Activated CD4-positive, alpha-beta T cell treated with anti-CD3 and anti-CD28 coated beads for 24 hours (primary cell): ENCODE results near the gene DNM3.
"Not testable (repeated sequence)": the region's sequence is repeated elsewhere in the genome, so short reads cannot be mapped to it uniquely, and the experiment has no call there.

Source experiments
- DNase-seq, 2 donors: peaks; one replicate each; pipeline ENCODE4 v3.0.0-alpha.2; 2020; ENCODE audit warnings: low read depth in 2 of 2

Gene DNM3

DNA sequence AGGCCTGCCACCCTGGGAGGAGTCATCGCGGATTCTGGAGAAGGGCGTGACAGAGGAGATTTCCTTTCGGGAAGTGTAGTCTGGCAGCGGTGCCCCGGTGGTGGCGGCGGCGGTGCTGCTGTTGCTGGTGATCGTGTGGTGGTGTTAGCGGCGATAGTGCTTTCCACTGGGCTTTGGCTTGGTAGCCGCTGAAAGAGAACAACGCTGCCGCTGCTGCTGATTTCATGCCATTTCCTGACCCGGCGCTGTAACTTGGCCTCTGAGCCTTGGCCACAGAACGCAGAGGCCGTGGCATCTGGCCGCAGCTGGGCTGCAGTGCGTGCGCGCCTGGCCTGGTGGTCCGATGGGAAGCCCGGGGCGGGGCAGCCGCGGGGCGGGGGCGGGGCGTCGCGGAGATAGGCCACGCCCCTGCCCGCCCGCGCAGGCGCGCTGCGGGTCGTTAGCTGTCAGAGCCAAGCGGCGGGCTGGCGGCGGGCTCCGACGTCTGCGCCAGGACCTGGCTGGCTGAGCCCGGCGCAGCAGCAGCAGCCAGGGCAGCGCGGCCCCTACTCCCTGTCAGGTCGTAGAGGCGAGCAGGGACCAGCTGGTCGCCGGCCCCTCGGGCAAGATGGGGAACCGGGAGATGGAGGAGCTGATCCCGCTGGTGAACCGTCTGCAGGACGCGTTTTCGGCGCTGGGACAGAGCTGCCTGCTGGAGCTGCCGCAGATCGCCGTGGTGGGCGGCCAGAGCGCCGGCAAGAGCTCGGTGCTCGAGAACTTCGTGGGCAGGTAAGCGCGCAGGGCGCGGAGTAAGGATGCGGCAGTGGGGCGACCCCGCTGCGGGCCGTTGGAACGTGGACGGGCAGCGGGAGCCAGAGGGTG, at the start of gene DNM3:
Gene DNM3 (plus strand): TSS at position 449 of the 861 bp plus-strand sequence. CDS start 159 bp downstream, at position 608.
- peak; percentile 53 to 58 for DNase-seq

DNA sequence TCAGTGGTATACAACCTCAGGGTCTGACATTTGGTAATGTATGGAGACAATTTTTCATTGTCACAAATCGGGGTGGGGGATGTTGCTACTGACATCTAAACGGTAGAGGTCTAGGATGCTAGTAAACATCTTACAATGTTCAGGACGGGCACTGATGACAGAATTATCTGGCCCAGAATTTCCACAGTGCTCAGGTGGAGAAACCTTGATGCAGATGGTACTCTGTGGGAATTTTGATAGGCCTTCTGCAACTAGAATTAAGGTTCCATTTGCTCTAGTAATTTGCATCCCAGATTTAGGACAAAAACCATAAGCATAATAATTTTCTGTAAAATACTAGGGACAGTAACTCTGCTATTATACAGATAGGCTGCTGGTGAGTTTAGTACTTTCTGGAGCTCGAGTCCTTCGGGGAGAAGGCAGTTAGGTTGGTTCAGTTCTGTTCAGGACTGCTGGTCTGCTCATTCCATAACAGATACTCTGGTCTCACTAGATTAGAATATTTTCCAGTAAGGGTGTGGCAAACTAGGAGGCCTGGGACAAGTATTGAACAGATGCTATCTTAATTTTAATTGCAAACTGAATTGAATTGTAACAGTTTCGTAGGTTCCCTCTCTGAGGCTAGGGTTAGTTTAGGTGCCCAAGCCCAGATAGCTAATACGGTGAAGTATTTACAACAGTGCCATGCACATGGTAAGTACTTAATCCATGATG, 48.5 kb upstream of the DNM3 start:
- DNase-seq = no peak

DNA sequence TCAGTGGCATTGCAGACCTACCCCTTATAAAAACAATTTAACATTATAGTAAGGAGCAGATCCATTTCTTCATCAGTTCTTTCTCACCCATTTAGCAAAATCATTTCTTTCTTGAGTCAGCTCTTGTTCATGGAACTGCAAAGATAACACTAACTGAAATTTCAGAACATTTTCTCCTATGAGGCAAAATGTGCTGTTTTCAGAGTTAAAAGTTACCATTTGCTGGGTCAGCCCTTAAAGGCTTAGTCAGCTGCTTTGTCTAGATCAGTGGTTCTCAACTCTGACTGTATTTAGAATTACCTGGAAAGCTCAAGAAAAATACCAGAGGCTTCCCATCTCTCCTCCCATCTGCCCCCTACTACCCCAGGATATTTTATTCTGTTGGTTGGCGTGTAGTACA, 47.7 kb upstream of the DNM3 start:
- DNase-seq = no peak

DNA sequence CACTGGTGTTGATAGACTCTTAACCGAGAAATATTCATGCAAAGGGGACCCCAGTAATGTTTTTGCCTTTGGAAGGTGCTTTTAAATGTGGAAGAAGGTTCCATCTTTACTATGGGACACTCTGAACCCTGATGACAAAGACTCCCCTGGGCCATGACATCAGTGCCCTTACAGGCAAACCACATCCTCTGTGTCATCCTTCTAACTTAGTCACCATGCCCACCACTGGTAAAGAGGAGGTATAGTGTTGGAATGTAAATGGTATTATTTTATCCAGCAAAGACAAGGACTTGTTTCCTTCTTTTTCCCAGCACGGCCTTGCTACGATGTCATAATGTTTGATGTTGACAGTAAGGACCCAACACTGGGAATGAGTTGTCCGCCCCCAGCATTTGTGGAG, 47.2 kb upstream of the DNM3 start:
- peak; percentile 26 to 40 for DNase-seq

DNA sequence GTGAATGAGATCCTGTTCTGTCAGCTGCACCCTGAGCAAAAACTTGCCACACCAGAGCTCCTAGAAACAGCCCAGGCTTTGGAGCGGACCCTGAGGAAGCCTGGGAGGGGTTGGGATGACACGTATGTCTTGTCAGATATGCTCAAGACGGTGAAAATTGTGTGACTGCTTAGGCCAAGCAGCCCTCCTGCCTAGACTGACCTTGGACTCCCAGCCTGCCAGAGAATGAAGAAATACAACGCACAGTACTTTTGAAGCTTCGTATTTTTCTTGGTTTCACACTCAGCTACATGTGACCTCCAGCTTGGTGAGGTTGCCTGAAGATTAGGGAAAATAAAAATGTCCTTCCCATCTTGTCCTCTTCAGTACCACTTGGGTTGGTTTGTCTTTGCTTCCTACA, 44.7 kb upstream of the DNM3 start:
- DNase-seq = no peak

DNA sequence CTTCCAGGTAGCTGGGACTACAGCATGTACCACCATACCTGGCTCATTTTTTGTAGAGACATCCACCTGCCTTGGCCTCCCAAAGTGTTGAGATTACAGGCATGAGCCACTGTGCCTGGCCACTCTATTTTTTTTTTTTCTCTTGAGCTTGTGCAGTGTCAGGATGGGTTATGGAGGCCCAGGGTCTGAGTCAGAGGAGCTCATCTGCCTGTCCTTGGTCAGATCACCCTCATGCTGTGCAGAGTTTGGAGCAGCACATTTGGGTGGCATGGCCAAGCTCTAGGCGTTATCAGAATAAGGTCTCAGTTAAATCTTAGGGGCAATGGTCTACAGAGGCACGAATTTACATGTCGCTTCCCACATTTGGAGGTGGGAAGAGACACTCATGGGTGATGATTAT, 43.0 kb upstream of the DNM3 start:
- no peak for DNase-seq

DNA sequence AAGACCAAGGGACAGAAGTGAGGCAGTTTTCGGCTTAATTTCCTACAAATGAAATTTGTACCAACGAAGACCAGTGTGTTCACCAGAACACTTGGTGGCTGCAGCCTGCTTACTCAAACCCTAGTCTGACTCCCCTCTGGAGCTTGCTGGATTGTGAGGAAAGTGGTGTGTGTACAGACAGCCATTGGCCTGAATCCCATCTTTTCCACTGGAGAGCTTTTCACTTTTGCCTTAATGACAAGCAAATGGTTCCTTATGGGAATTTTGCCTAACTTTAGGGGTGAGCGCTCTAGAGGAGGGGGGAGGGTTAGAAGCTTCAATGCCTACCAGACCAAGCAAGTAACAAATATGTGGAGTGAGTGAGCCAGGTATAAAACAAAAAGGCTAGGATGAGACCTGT, 42.5 kb upstream of the DNM3 start:
- no peak for DNase-seq

DNA sequence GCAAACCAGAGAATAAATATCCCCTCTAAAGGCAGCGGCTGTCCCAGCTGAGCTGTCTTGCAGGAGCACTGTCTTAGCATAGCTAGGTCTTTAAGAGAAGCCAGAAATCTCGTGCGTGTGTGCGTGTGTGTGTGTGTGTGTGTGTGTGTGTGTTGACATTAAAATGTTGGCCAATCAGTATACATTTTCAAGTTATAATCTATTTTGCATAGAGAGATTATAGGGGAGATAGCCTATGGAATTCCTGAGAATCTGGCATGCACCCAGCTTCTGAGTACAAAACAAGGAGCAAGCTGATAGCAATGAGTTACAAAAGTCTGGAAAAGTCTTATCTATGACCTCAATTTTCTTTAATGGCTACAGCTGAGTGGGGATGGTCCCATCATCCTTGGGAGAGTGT, 42.1 kb upstream of the DNM3 start:
- no peak for DNase-seq

DNA sequence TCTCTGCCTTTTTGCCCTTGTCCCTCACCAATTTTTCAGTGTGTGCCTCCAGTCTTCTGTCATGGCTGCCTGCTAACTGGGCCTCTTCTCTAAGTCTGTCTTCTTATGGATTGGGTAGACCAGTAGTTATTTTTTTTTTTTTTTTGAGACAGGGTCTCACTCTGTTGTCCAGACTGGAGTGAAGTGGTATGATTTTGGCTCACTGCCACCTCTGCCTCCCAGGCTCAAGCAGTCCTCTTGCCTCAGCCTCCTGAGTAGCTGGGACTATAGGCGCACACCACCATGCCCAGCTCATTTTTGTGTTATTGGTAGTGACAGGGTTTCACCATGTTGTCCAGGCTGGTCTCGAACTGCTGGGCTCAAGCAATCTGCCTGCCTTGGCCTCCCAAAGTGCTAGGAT, 41.6 kb upstream of the DNM3 start:
- not testable (repeated sequence) for DNase-seq

DNA sequence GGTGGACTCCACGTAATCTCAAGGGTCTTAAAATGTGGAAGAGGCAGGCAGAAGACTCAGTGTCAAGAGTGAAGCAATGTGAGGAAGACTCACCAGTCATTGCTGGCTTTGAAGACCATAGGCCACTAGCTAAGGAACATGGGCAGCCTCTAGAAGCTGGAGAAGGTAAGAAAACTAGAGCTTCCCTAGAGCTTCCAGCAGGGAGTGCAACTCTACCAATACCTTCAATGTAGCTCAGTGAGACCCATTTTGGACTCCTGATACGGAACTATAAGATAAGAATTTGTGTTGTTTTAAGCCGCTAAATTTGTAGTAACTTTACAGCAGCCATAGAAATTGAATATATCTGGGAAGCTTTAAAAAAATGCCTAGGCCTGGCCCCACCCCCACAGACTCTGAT, 41.0 kb upstream of the DNM3 start:
- no peak for DNase-seq

DNA sequence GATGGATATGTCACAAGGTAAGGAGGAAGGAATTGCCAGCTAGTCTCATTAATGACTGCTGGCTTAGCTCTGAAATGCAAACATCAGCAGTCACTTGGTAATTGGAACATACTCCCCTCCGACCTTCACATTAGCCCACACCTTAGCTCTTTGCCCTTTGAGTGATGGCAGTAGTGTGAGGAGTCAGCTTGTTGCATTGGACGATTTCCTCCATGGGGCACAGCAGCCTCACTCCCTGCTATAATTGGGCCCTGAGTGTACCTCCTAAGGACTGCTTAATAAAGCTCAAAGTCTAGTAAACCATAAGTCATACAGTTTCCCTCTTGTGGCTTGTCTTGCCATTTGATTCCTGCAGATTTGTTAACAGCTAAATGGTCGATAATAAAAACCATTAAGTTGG, 40.4 kb upstream of the DNM3 start:
- DNase-seq = no peak

DNA sequence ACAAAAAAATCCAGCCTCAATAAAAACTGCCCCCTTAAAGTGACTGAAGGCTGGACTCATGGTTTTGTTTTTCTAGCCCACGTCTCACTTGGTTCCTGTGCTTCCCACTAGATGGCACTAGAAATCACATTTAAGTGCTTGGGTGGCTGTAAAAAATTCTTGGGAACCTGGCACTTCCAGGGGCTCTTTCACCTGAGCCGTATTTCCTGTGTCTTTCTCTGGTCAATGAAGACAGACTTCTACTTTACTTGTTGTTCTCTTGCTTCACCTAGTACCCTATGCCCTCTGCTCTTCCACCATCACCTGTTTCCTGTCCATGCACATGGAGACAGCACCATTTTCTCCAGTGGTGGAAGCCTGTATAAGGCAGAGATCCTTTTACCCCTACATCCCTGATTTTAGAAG, 39.8 kb upstream of the DNM3 start:
- no peak for DNase-seq

DNA sequence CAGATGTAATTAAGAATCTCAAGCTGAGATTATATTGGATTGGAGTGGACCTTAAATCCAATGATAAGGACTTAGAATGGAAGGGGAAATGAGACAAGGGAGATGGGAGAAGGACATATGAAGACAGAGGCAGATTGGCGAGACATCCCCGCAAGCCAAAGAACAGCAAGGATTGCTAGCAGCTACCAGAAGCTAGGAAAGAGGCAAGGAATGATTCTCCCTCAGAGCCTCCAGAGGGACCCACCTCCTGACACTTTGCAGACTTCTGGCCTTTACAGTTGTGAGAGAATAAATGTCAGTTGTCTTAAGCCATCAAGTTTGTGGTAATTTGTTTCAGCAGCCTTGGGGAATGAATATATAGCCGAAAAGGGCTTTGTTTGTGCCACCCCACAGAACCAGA, 39.1 kb upstream of the DNM3 start:
- DNase-seq = no peak

DNA sequence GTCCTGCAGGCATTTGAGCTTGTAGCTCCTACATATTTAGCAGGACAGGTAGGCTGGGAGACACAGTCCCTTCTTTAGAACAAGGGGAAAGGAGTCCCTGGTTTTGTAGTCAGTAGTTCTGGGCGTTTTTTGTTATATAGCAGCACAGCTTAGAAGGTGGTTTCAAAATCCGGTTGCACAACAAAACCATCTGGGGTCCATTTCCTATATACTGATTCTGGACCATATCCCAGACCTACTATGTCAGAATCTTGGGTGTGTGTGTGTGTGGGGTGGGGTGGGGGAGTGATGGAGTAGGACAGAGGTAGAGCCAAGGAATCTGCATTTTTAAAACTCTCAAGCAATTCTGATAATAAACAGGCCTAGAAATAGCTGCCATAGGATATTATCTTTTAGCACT, 38.3 kb upstream of the DNM3 start:
- no peak for DNase-seq

DNA sequence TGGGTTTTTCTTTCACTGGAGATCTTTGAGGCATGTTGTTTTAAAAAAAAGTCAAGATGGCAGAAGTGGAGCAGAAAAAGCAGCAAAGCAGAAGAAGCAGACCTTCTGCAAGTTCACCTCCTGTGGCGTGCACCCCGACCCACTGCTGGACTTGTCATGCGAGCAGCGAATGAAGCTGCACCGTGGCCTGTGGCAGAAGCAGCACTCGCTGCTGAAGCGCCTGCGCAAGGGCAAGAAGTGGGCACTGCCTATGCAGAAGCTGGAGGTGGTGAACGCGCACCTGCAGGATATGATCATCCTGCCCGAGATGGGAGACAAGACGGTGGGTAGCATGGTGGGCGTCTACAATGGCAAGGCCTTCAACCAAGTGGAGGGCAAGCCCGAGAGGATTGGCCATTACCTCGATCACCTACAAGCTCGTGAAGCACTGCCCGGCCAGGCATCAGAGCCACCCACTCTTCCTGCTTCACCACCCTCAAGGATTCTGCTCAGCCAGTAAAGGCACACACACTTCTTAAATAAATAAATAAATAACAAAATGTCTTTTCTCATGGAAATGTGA, 37.8 kb upstream of the DNM3 start:
- no peak for DNase-seq

DNA sequence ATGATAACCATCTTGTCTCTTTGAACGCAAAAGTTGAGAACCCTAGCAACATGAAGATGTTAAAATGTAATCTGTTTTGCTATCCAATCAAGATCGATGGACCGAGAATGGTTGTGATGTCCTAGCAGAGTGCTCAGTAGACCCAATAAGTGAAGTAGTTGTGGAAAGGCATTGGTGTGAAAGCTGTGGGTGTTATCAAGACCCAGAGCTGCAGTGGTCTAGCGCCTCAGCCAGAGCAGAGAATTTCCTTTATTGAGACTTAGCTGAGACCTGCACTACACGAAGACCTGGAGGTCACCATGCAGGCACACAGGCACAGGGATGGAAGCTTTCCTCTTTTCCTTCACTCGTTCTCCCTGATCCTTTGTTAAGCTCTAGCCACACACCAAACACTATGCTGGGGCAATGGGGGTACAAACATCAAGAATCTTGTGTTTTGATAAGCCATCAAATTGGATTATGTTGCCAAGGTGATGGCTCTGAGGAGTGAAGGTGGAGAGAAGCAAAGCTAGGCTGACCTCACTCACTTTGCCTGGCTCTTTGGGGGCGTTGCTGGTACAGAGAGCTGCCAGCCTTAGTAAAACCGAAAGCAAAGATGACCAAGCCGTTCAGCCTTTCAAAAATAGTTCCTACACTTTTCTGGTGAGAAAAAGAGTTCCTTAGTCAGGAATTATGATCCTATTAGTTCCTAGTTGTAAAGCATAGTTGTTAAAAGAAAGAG, 35.7 kb upstream of the DNM3 start:
- DNase-seq = no peak

DNA sequence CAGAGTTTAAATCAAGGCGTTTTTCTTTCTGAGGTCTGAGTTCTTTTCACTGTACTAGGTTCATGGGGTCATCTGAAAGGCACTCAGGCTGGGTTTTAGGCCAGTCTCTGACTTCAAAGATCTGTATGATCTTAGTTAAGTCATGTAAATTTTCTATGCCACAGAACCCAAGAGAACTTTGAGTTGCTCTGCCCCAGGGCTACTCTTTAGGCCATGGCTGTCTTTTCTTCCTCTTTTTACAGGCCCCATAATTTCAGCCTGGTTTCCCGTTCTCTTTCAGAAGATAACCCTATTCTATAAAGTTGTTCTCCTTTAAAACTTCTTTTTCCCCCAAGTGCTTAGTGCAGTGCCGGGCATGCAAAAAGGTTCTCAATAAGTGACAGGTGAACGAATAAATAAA, 33.7 kb upstream of the DNM3 start:
- DNase-seq = no peak

DNA sequence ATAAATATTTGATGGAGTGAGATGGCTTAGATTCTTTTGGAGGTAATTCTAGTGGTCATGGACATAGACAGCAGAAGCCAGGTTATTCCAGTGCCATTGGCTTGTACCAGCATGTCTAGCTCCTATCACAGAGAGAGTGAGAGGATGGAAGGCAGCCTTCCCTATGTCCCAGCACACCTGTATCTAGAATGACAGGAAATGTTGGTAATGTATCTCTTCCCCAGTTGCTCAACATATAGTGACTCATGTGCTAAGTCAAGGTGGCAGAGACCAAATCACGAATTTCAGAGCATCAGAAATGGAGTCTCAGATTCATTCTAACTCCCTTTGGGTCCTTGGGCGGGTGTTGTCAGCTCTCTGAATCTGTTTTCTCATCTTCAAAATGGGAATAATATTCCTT, 31.5 kb upstream of the DNM3 start:
- no peak for DNase-seq

DNA sequence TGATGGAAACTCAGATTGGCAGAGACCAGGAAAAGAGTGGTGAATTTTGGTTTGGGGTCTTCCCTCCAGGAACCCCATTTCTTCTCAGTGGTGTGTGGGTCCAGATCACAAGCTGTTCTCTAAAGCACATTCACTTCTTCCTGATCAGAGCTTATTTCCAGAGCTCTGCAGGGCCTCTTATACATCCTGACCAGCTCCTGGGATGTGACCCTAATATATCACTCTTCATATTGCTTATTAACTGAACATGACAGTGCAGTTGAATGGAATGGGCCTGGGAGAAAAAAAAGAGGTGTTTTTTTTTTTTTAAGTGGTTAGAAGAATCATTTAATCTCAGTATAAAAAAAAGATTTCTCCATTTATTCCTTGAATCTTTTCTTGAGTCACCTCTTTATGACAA, 29.6 kb upstream of the DNM3 start:
- DNase-seq = no peak

DNA sequence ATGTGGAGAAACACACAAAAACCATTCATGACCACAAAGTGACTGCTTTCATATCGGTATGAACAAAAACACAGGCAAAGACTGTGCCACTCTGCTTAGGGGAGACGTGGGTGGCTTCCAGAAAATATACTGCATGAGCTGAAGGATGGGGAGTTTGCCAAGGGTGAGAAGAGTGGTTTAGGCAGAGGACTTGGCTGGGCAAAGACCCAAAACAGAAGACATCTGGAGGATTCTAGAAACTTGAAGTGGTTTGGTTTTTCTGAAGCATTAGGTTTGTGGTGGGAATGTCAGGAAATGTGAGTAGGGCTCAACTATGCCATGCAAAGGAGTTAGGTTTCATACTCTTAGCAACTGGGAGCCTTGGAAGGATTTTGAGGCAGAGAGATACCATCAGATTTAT, 26.6 kb upstream of the DNM3 start:
- no peak for DNase-seq

DNA sequence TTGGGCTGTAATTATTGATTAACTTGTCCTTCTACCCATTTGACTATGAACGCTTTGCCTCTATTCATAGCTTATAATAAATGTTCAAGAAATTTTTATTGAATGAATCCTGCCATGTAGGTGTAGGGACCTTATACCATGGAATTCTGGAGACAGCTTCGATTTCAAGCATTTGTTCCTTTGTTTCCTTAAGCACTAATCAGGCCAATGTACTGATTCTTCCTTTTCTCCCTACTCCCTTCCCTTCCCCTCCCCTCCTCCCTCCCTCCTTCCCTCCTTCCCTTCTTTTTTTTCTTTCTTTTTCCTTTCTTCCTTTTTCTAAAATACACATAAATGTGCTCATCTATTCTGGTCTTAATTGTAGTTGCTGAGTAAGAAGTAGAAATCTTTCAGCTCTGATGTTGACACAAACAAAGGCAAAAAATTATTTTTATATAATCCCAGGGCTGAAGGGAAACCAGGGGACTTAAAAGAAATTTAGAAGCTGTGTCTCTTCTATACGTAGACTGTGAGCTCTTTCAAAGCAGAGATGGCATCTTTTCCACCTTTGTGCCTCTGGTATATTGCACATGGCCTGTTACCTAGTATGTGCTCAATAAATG, 24.9 kb upstream of the DNM3 start:
- DNase-seq = no peak
